ENCODE measurements around the gene IGSF5. TPM values are rescaled to one million over a fixed set of nuclear protein-coding genes. Genes with fewer than 3 reads are reported as not detected.
A peak's percentile ranks its signal among the peaks of the same experiment; 100 is the strongest.

Gene IGSF5
- total and polyA plus RNA-seq, 9 of the 15 experiments (the other 6 are each of a cell fraction or from before 2014, with no cell fraction given): not detected

DNA sequence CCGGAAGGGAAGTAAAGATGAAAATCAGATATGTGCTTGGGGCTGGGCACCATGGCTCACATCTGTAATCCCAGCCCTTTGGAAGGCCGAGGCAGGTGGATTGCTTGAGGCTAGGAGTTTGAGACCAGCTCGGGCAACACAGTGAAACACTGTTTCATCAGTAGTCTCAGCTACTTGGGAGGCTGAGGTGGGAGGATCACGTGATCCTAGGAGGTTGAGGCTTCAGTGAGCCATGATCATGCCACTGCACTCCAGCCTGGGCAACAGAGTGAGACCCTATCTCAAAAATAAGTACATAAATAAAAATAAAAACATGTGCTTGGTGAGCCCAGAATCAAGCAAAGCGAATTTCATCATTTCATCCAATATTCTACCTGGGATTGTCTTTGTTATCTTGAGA lies 98.9 kb downstream of the IGSF5 start:
- no peaks in the 10 kb centered on the region; a peak in 1 of 5 replicates for H3K27me3 ChIP-seq (ENCODE audit: control insufficient read depth in 2 of 2, insufficient read depth in 2 of 2, low read length in 2 of 2)
- H4K20me1 ChIP-seq (replicated peaks; ENCODE audit: control insufficient read depth, insufficient read depth, low read length): no peaks in the 10 kb centered on the region
- H3K4me3 ChIP-seq: no peak overlapping the region
- intact Hi-C loops (cut with micrococcal nuclease) (no loop called here), in situ Hi-C loops (cut with MboI) (no loop called here)
- H3K9me1 ChIP-seq (ENCODE audit: control insufficient read depth, insufficient read depth, low read length): no peaks in the 10 kb centered on the region
- POLR2A ChIA-PET: no interaction called here
- FAIRE-seq (no peak), ATAC-seq (no peak), DNase-seq (ENCODE audit: extremely low read depth in 1 of 4, low spot score in 3 of 4) (no peak)
- no peak overlapping the region for H2AFZ ChIP-seq (ENCODE audit: low read depth, low read length)
- WGBS (ENCODE audit: insufficient coverage, low coverage, missing lambda C conversion rate): 5% methylated on average over 5 of the region's 5 CpGs
- no peak overlapping the region for H3K27ac ChIP-seq (ENCODE audit: extremely low read depth, low read depth, low read length)
- H3K4me1 ChIP-seq (replicated peaks in 1 of 2; ENCODE audit: control insufficient read depth in 2 of 2, insufficient read depth in 2 of 2, low read length in 2 of 2): no peaks in the 10 kb centered on the region
- BruUV-seq (replicated peaks): no TSS peak
- no peaks in the 10 kb centered on the region for H3K9me3 ChIP-seq (replicated peaks; ENCODE audit: control insufficient read depth, insufficient read depth, low read depth, low read length)
- no peaks in the 10 kb centered on the region for H3K36me3 ChIP-seq (ENCODE audit: control insufficient read depth, insufficient read depth, low read length)
- H3K79me2 ChIP-seq (ENCODE audit: control insufficient read depth, insufficient read depth, low read length): no peaks in the 10 kb centered on the region
- H3K4me2 ChIP-seq (ENCODE audit: insufficient read depth, low read length): no peak overlapping the region
- no peak overlapping the region for H3K9ac ChIP-seq (ENCODE audit: insufficient read depth in 1 of 2, low read depth in 2 of 2, low read length in 2 of 2)
- CTCF ChIA-PET (ENCODE audit: low intra/inter-chr PET ratio): no interaction called here
- TF ChIP-seq, protein P1, sequence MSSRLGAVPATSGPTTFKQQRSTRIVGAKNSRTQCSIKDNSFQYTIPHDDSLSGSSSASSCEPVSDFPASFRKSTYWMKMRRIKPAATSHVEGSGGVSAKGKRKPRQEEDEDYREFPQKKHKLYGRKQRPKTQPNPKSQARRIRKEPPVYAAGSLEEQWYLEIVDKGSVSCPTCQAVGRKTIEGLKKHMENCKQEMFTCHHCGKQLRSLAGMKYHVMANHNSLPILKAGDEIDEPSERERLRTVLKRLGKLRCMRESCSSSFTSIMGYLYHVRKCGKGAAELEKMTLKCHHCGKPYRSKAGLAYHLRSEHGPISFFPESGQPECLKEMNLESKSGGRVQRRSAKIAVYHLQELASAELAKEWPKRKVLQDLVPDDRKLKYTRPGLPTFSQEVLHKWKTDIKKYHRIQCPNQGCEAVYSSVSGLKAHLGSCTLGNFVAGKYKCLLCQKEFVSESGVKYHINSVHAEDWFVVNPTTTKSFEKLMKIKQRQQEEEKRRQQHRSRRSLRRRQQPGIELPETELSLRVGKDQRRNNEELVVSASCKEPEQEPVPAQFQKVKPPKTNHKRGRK (tag; IDR thresholded peaks at IDR 0.05): no peak
- TF ChIP-seq BHLHE40 (IDR thresholded peaks at IDR 0.05; ENCODE audit: low read length) (no peak), ZNF263 (CRISPR knock-in tag; IDR thresholded peaks at IDR 0.05; ENCODE audit: borderline replicate concordance) (no peak), ETV6 (IDR thresholded peaks at IDR 0.05; ENCODE audit: borderline replicate concordance in 1 of 2, low read depth in 2 of 2, low read length in 1 of 2) (no peak), ETV6 (CRISPR knock-in tag; IDR thresholded peaks at IDR 0.05; ENCODE audit: borderline replicate concordance) (no peak), KAT8 (IDR thresholded peaks at IDR 0.05; ENCODE audit: low read depth) (no peak), BDP1 (IDR thresholded peaks at IDR 0.05; ENCODE audit: insufficient read depth, insufficient read length) (no peak), RBM14 (IDR thresholded peaks at IDR 0.05; ENCODE audit: borderline replicate concordance, insufficient read depth, low read depth, low read length) (no peak), FOSL1 (tag; conservative IDR thresholded peaks at IDR 0.05) (no peak), PCBP1 (IDR thresholded peaks at IDR 0.05; ENCODE audit: low read depth, low read length, poor library complexity, severe bottlenecking) (no peak), L3MBTL2 (IDR thresholded peaks at IDR 0.05) (no peak; the same call in 1 of the 2 replicates)
- TF ChIP-seq, protein P2, sequence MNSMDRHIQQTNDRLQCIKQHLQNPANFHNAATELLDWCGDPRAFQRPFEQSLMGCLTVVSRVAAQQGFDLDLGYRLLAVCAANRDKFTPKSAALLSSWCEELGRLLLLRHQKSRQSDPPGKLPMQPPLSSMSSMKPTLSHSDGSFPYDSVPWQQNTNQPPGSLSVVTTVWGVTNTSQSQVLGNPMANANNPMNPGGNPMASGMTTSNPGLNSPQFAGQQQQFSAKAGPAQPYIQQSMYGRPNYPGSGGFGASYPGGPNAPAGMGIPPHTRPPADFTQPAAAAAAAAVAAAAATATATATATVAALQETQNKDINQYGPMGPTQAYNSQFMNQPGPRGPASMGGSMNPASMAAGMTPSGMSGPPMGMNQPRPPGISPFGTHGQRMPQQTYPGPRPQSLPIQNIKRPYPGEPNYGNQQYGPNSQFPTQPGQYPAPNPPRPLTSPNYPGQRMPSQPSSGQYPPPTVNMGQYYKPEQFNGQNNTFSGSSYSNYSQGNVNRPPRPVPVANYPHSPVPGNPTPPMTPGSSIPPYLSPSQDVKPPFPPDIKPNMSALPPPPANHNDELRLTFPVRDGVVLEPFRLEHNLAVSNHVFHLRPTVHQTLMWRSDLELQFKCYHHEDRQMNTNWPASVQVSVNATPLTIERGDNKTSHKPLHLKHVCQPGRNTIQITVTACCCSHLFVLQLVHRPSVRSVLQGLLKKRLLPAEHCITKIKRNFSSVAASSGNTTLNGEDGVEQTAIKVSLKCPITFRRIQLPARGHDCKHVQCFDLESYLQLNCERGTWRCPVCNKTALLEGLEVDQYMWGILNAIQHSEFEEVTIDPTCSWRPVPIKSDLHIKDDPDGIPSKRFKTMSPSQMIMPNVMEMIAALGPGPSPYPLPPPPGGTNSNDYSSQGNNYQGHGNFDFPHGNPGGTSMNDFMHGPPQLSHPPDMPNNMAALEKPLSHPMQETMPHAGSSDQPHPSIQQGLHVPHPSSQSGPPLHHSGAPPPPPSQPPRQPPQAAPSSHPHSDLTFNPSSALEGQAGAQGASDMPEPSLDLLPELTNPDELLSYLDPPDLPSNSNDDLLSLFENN (IDR thresholded peaks at IDR 0.05; ENCODE audit: low read depth in 2 of 2, low read length in 2 of 2): no peak
- TF ChIP-seq, protein P3, sequence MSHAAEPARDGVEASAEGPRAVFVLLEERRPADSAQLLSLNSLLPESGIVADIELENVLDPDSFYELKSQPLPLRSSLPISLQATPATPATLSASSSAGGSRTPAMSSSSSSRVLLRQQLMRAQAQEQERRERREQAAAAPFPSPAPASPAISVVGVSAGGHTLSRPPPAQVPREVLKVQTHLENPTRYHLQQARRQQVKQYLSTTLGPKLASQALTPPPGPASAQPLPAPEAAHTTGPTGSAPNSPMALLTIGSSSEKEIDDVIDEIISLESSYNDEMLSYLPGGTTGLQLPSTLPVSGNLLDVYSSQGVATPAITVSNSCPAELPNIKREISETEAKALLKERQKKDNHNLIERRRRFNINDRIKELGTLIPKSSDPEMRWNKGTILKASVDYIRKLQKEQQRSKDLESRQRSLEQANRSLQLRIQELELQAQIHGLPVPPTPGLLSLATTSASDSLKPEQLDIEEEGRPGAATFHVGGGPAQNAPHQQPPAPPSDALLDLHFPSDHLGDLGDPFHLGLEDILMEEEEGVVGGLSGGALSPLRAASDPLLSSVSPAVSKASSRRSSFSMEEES (CRISPR knock-in tag; IDR thresholded peaks at IDR 0.05): peak; percentile 94
- TF ChIP-seq, protein P4, sequence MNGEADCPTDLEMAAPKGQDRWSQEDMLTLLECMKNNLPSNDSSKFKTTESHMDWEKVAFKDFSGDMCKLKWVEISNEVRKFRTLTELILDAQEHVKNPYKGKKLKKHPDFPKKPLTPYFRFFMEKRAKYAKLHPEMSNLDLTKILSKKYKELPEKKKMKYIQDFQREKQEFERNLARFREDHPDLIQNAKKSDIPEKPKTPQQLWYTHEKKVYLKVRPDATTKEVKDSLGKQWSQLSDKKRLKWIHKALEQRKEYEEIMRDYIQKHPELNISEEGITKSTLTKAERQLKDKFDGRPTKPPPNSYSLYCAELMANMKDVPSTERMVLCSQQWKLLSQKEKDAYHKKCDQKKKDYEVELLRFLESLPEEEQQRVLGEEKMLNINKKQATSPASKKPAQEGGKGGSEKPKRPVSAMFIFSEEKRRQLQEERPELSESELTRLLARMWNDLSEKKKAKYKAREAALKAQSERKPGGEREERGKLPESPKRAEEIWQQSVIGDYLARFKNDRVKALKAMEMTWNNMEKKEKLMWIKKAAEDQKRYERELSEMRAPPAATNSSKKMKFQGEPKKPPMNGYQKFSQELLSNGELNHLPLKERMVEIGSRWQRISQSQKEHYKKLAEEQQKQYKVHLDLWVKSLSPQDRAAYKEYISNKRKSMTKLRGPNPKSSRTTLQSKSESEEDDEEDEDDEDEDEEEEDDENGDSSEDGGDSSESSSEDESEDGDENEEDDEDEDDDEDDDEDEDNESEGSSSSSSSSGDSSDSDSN (IDR thresholded peaks at IDR 0.05; ENCODE audit: borderline replicate concordance in 1 of 2, low read depth in 2 of 2, low read length in 2 of 2): no peak
